Activated naive CD4-positive, alpha-beta T cell treated with Interleukin-2 at 50 U/mL for 16 hours (primary cell): ENCODE measurements around the gene TCF12.
"Not testable (repeated sequence)": the region's sequence is repeated elsewhere in the genome, so short reads cannot be mapped to it uniquely, and the experiment has no call there.

ENCODE experiments used
- DNase-seq: peaks from one replicate; pipeline ENCODE4 v3.0.0-alpha.2; 2020

Gene TCF12

GRCh38 chr15:56948000-56948763 is 29.7 kb downstream of the TCF12 start:
- no peak for DNase-seq

GRCh38 chr15:56948764-56949101 is 30.3 kb downstream of the TCF12 start:
- no peak for DNase-seq

- DNase-seq = no peak
Observed at GRCh38 chr15:56950979-56951378, 32.5 kb downstream of the TCF12 start.

GRCh38 chr15:56953790-56954189 is 35.3 kb downstream of the TCF12 start:
- no peak for DNase-seq

GRCh38 chr15:56955011-56955410 is 36.6 kb downstream of the TCF12 start:
- DNase-seq = not testable (repeated sequence)

- DNase-seq = no peak
Observed at GRCh38 chr15:56956538-56956937, 38.1 kb downstream of the TCF12 start.

GRCh38 chr15:56957812-56958406 is 39.5 kb downstream of the TCF12 start:
- no peak for DNase-seq

- no peak for DNase-seq
Observed at GRCh38 chr15:56959318-56959648, 40.8 kb downstream of the TCF12 start.

GRCh38 chr15:56960116-56960515 is 41.7 kb downstream of the TCF12 start:
- DNase-seq = no peak

GRCh38 chr15:56963126-56963525 is 44.7 kb downstream of the TCF12 start:
- DNase-seq = no peak

GRCh38 chr15:56963710-56964109 is 45.3 kb downstream of the TCF12 start:
- DNase-seq = no peak

- no peak for DNase-seq
Observed at GRCh38 chr15:56964182-56964581, 45.7 kb downstream of the TCF12 start.

- no peak for DNase-seq
Observed at GRCh38 chr15:56965231-56966013, 47.0 kb downstream of the TCF12 start.

GRCh38 chr15:56967336-56967735 is 48.9 kb downstream of the TCF12 start:
- DNase-seq = no peak

- no peak for DNase-seq
Observed at GRCh38 chr15:56968256-56968655, 49.8 kb downstream of the TCF12 start.

- DNase-seq = no peak
Observed at GRCh38 chr15:56968821-56969220, 50.4 kb downstream of the TCF12 start.

- DNase-seq = no peak
Observed at GRCh38 chr15:56969265-56969895, 50.9 kb downstream of the TCF12 start.

- DNase-seq = no peak
Observed at GRCh38 chr15:56971571-56971970, 53.1 kb downstream of the TCF12 start.

- no peak for DNase-seq
Observed at GRCh38 chr15:56972016-56972415, 53.6 kb downstream of the TCF12 start.

GRCh38 chr15:56972426-56972825 is 54.0 kb downstream of the TCF12 start:
- no peak for DNase-seq

GRCh38 chr15:56973463-56973862 is 55.0 kb downstream of the TCF12 start:
- no peak for DNase-seq

- DNase-seq = no peak
Observed at GRCh38 chr15:56977232-56977631, 58.8 kb downstream of the TCF12 start.

- no peak for DNase-seq
Observed at GRCh38 chr15:56978898-56979662, 60.6 kb downstream of the TCF12 start.
